ENCODE measurements around the gene TNFRSF8. TPM values are rescaled to one million over a fixed set of nuclear protein-coding genes. Genes with fewer than 3 reads are reported as not detected.

The TNFRSF8 gene
- total and polyA plus RNA-seq, 9 of the 15 experiments (the other 6 are each of a cell fraction or from before 2014, with no cell fraction given), result 3.5 to 38.4 (median 17.1) TPM

DNA sequence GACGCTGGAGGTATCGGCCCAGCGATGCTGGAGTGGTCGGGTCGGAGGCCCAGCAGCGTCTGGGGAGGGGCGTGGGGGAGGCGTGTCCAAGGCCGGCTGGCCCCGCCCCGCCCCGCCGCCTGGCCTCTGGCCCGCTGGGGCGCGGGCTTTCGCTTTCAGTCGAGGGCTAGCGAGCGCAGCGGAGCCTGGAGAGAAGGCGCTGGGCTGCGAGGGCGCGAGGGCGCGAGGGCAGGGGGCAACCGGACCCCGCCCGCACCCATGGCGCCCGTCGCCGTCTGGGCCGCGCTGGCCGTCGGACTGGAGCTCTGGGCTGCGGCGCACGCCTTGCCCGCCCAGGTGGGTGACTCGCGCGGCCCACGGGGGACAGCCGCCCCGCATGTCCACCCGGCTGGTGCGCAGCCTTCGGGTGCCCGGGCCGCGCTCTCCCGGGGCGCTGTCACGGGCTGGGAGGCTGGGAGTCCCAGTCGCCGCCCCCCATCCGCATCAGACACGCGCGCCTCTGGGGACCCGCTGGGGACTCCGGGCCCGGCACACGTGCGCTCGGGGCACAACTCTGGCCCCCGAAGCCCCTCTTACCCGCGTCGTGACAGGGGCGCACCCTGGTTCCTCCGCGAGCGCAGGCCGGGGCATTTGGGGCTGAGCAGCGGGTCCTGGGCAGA is 103.9 kb downstream of the TNFRSF8 start, which contains the start of gene TNFRSF1B (continued):
- TF ChIP-seq NR2F6 (CRISPR knock-in tag; IDR thresholded peaks at IDR 0.05) (no peak), ZFX (CRISPR knock-in tag; IDR thresholded peaks at IDR 0.05) (peak; percentile 50), PREB (CRISPR knock-in tag; IDR thresholded peaks at IDR 0.05) (0 out of 2 replicates have a peak, but pooled peaks have one; percentile 81), MAFF (IDR thresholded peaks at IDR 0.05; ENCODE audit: low read length) (no peak), ZKSCAN1 (IDR thresholded peaks at IDR 0.05; ENCODE audit: low read depth, low read length) (no peak), MLX (CRISPR knock-in tag; conservative IDR thresholded peaks at IDR 0.05) (peak in 1 of 2 experiments; percentile 82; a peak in 1 of 4 replicates), CCNT2 (IDR thresholded peaks at IDR 0.05; ENCODE audit: borderline replicate concordance, extremely low read depth, insufficient read length, low read depth, low read length) (peak; percentile 76), NCOA4 (IDR thresholded peaks at IDR 0.05; ENCODE audit: partially characterized antibody) (no peak), ZBTB9 (CRISPR knock-in tag; IDR thresholded peaks at IDR 0.05) (peak; percentile 79), TBL1XR1 (IDR thresholded peaks at IDR 0.05; ENCODE audit: low read length in 2 of 2) (no peak), TFE3 (CRISPR knock-in tag; IDR thresholded peaks at IDR 0.05) (no peak), TFAM (CRISPR knock-in tag; conservative IDR thresholded peaks at IDR 0.05) (no peak), FOXJ3 (CRISPR knock-in tag; IDR thresholded peaks at IDR 0.05) (no peak), TBP (optimal IDR thresholded peaks at IDR 0.05; ENCODE audit: low read depth, low read length) (peak; percentile 91), KAT2B (IDR thresholded peaks at IDR 0.05; ENCODE audit: low read depth, low read length) (no peak), HMG20A (CRISPR knock-in tag; conservative IDR thresholded peaks at IDR 0.05) (no peak), ZNF695 (CRISPR knock-in tag; IDR thresholded peaks at IDR 0.05) (no peak), PTTG1 (tag; IDR thresholded peaks at IDR 0.05; ENCODE audit: low read depth) (no peak)
- TF ChIP-seq, protein P1, sequence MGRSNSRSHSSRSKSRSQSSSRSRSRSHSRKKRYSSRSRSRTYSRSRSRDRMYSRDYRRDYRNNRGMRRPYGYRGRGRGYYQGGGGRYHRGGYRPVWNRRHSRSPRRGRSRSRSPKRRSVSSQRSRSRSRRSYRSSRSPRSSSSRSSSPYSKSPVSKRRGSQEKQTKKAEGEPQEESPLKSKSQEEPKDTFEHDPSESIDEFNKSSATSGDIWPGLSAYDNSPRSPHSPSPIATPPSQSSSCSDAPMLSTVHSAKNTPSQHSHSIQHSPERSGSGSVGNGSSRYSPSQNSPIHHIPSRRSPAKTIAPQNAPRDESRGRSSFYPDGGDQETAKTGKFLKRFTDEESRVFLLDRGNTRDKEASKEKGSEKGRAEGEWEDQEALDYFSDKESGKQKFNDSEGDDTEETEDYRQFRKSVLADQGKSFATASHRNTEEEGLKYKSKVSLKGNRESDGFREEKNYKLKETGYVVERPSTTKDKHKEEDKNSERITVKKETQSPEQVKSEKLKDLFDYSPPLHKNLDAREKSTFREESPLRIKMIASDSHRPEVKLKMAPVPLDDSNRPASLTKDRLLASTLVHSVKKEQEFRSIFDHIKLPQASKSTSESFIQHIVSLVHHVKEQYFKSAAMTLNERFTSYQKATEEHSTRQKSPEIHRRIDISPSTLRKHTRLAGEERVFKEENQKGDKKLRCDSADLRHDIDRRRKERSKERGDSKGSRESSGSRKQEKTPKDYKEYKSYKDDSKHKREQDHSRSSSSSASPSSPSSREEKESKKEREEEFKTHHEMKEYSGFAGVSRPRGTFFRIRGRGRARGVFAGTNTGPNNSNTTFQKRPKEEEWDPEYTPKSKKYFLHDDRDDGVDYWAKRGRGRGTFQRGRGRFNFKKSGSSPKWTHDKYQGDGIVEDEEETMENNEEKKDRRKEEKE (IDR thresholded peaks at IDR 0.05; ENCODE audit: borderline replicate concordance in 1 of 2, control insufficient read depth in 1 of 2, low read depth in 2 of 2, low read length in 1 of 2), result no peak
